ENCODE data around the gene KCNK17. TPM values are rescaled to one million over a fixed set of nuclear protein-coding genes. Genes with fewer than 3 reads are reported as not detected.

Gene KCNK17
- polyA plus RNA-seq, 3 donors: not detected

GRCh38 chr6:39343396-39343870 lies 29.2 kb upstream of the KCNK17 start:
- no peak for TF ChIP-seq CTCF (IDR thresholded peaks at IDR 0.05)
- Histone ChIP-seq H3K4me2 (replicated peaks; ENCODE audit: extremely low read depth, low read length, poor library complexity, severe bottlenecking) (no peak overlapping the region), H3K36me3 (replicated peaks in 1 of 2; ENCODE audit: control insufficient read depth in 1 of 2, insufficient read depth in 2 of 2, low read length in 2 of 2) (no peaks in the 10 kb centered on the region), H3K27me3 (ENCODE audit: control insufficient read depth in 2 of 2, insufficient read depth in 2 of 2, low read length in 2 of 2) (peaks cover 0 to 25% of the 10 kb centered on the region in 2 donors), H4K20me1 (ENCODE audit: insufficient read depth, low read length) (no peaks in the 10 kb centered on the region), H3K9me3 (replicated peaks in 1 of 2; ENCODE audit: control insufficient read depth in 1 of 2, insufficient read depth in 1 of 2, low read length in 2 of 2) (no peaks in the 10 kb centered on the region), H3K4me3 (replicated peaks in 1 of 3; ENCODE audit: low read depth in 2 of 3, low read length in 3 of 3) (no peak overlapping the region), H2AFZ (ENCODE audit: insufficient read depth, low read depth, low read length, poor library complexity, severe bottlenecking) (peak overlapping the region; percentile 65), H3K4me1 (ENCODE audit: control insufficient read depth in 1 of 2, insufficient read depth in 2 of 2, low read length in 2 of 2) (peaks cover 13 to 36% of the 10 kb centered on the region in 2 donors), H3K9ac (ENCODE audit: insufficient read depth, low read length, poor library complexity, severe bottlenecking) (peak overlapping the region; percentile 6), H3K27ac (ENCODE audit: low read depth in 1 of 2, low read length in 2 of 2) (no peak overlapping the region), H3K79me2 (ENCODE audit: insufficient read depth, low read length) (no peaks in the 10 kb centered on the region)
- H3K27ac Mint-ChIP-seq: no peak overlapping the region
- H3K9me3 Mint-ChIP-seq: peaks cover 0 to 2% (median 0%) of the 10 kb centered on the region in 7 donors
- H3K36me3 Mint-ChIP-seq: peaks cover 0 to 2% of the 10 kb centered on the region in 2 donors
- 86% methylated on average over 8 of the region's 9 CpGs for WGBS (ENCODE audit: insufficient coverage)
- intact Hi-C loops (cut with micrococcal nuclease): no loop called here
- H3K27me3 Mint-ChIP-seq (ENCODE audit: low read depth in 3 of 3): peaks cover 4 to 19% (median 16%) of the 10 kb centered on the region in 3 donors
- no peak overlapping the region for H3K4me3 Mint-ChIP-seq
- H3K4me1 Mint-ChIP-seq: peaks cover 29% of the 10 kb centered on the region
- no peak for DNase-seq

GRCh38 chr6:39342692-39343395 lies 28.6 kb upstream of the KCNK17 start:
- Mint-ChIP-seq H3K36me3 (peaks cover 0 to 2% of the 10 kb centered on the region in 2 donors), H3K4me3 (no peak overlapping the region), H3K4me1 (peaks cover 35% of the 10 kb centered on the region), H3K9me3 (peaks cover 0 to 2% (median 0%) of the 10 kb centered on the region in 7 donors), H3K27ac (peak overlapping the region in 1 of 7 donors; percentile 22), H3K27me3 (ENCODE audit: low read depth in 3 of 3) (peaks cover 7 to 24% (median 22%) of the 10 kb centered on the region in 3 donors)
- H3K9ac ChIP-seq (ENCODE audit: insufficient read depth, low read length, poor library complexity, severe bottlenecking): no peak overlapping the region
- no peaks in the 10 kb centered on the region for H3K36me3 ChIP-seq (replicated peaks in 1 of 2; ENCODE audit: control insufficient read depth in 1 of 2, insufficient read depth in 2 of 2, low read length in 2 of 2)
- intact Hi-C loops (cut with micrococcal nuclease): no loop called here
- H3K4me2 ChIP-seq (replicated peaks; ENCODE audit: extremely low read depth, low read length, poor library complexity, severe bottlenecking): no peak overlapping the region
- peak; percentile 5 to 49 (median 31) for DNase-seq
- H3K79me2 ChIP-seq (ENCODE audit: insufficient read depth, low read length): no peaks in the 10 kb centered on the region
- no peak for TF ChIP-seq CTCF (IDR thresholded peaks at IDR 0.05)
- peaks cover 0 to 31% of the 10 kb centered on the region in 2 donors for H3K27me3 ChIP-seq (ENCODE audit: control insufficient read depth in 2 of 2, insufficient read depth in 2 of 2, low read length in 2 of 2)
- no peaks in the 10 kb centered on the region for H3K9me3 ChIP-seq (replicated peaks in 1 of 2; ENCODE audit: control insufficient read depth in 1 of 2, insufficient read depth in 1 of 2, low read length in 2 of 2)
- no peaks in the 10 kb centered on the region for H4K20me1 ChIP-seq (ENCODE audit: insufficient read depth, low read length)
- H3K4me1 ChIP-seq (ENCODE audit: control insufficient read depth in 1 of 2, insufficient read depth in 2 of 2, low read length in 2 of 2): peaks cover 18 to 42% of the 10 kb centered on the region in 2 donors
- H2AFZ ChIP-seq (ENCODE audit: insufficient read depth, low read depth, low read length, poor library complexity, severe bottlenecking): peak overlapping the region; percentile 65
- WGBS (ENCODE audit: insufficient coverage): 60% methylated on average over 3 of the region's 14 CpGs
- no peak overlapping the region for H3K4me3 ChIP-seq (replicated peaks in 1 of 3; ENCODE audit: low read depth in 2 of 3, low read length in 3 of 3)
- no peak overlapping the region for H3K27ac ChIP-seq (ENCODE audit: low read depth in 1 of 2, low read length in 2 of 2)
